IPS-NIHi11 (cell line): ENCODE data around the gene DEFB115.
A peak's percentile ranks its signal among the peaks of the same experiment; 100 is the strongest.
"Not testable (repeated sequence)": the region's sequence is repeated elsewhere in the genome, so short reads cannot be mapped to it uniquely, and the experiment has no call there.

Source experiments
- DNase-seq: peaks from one replicate; pipeline ENCODE4 v3.0.0; 2012; ENCODE audit warnings: mixed read lengths, low spot score

DEFB115 gene, protein sequence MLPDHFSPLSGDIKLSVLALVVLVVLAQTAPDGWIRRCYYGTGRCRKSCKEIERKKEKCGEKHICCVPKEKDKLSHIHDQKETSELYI

GRCh38 chr20:31257364-31257763 is at the start of gene DEFB115:
Gene DEFB115, plus strand, starts transcription at chr20:31257664. Its CDS starts 0 bp downstream, at chr20:31257664.
- DNase-seq, result no peak

DNA sequence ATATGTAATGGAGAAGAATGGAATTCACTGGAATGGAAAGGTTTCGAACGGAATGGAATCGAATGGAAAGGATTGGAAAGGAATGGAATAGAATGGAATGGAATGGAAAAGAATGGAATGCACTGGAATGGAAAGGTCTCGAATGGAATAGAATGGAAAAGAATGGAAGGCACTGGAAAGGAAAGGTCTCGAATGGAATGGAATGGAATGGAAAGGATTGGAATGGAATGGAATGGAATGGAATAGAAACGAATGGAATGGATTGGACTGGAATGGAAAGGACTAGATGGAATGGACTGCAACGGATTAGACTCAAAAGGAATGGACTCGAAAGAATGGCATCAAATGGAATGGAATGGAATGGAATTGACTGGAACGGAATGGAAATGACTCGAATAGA is 20.5 kb upstream of the DEFB115 start:
- no peak for DNase-seq

GRCh38 chr20:31237763-31238162 is 19.7 kb upstream of the DEFB115 start:
- no peak for DNase-seq

GRCh38 chr20:31239139-31239538 is 18.3 kb upstream of the DEFB115 start:
- no peak for DNase-seq

DNA sequence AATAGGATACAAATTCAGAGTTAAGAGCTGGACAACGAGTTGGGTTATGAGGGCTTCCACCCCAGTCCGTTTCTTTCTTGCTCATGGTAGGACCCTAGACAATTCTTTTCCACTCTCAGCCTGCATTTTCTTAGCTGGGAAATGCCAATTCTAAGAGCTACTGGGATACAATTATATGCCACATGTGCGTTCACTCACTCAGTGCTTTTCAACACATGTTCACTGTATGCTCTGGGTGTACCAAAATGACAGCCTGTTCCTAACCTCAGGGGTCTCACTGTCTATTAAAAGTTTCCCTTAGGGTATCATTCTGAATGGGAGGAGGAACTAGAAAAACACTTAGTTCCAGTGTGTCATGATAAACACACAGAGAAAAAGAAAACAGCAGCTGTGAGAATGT is 505 bp upstream of the DEFB115 start:
- DNase-seq, result no peak

DNA sequence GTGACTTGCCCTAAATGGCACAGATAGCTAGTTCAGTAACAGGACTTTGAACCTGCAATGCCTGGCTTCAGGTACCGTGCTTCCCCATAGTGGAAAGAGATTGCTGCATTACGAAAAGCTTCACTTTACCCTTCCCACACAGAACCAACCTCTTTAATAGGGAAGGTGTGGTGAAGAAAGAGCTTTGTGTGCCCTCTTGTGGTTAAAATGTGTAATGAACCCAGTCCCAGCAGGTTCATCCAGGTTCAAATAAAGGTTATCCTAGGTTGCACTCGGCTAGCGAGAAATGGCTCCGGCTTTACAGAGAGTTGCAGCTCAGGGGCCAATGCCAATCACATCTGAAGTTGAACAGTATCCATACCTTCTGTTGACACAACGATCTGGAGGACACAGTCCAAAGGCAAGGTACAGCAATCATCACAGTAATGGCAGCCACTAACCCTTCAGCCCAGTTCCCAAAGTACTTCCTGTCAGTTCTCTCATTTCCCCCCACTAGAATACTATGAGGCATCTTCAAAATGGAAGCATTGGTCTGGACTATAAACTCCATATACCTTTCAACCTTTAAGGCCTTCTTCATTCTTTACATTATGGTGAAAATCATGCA is 3.0 kb downstream of the DEFB115 start:
- peak; percentile 15 for DNase-seq

GRCh38 chr20:31274441-31274840 is 17.0 kb downstream of the DEFB115 start:
- no peak for DNase-seq

GRCh38 chr20:31278178-31278577 is 20.7 kb downstream of the DEFB115 start:
- no peak for DNase-seq

DNA sequence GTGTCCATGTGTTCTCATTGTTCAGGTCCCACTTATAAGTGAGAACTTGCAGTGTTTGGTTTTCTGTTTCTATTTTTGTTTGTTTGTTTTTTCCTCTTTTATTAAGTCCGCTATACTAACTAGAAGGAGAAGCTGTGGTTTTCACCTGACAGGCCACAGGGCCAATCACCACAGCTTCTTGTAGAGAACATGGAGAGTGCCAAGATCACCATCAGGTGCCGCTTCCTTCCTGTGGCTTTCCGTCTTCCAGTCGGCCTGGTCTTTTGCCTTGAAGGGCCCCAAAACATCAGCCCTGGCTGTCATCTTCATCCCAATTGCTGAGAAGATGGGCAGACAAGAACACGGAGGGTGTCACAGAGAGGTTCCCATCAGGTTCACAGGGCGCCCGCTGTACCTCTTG is 27.5 kb downstream of the DEFB115 start:
- DNase-seq, result not testable (repeated sequence)

DNA sequence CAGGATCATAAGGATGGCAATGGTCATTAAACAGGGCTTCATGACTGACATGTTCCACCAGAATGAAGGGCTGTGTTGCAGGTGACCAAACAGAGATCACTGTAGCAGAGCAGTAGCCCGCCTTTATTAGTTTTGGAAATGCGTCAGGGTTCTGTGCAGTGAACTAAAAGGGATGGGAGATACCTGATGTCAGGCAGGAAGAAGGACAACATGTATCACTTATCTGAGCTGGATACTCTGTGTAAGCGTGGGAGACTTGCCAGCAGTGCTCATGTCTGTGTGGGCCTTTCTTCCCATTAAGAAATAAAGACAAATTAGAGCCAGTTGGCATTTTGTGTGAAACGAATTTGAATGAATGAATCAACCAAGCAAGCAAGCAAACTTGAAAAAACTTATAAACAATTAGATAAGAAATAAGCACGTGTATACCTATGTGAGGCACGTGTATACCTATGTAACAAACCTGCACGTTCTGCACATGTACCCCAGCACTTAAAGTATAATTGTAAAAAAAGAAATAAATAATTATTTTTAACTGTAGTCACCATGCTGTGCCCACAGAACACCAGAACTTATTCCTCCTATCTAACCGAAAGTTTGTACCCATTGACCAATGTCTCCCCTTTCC is 51.2 kb downstream of the DEFB115 start, which contains the start of gene DEFB116:
DEFB116 (minus strand) TSS at position 51 of the 628 bp plus-strand sequence; CDS start at position 51, 0 bp downstream.
- no peak for DNase-seq
